Measurements from ENCODE around the gene FBXO40.

The FBXO40 gene

GRCh38 chr3:121663171-121663847 is 70.1 kb downstream of the FBXO40 start:
- no peak for TF ChIP-seq ZNF274 (IDR thresholded peaks at IDR 0.05; ENCODE audit: low read depth, low read length)
- Histone ChIP-seq H3K4me3 (ENCODE audit: insufficient read length, low read depth) (no peak overlapping the region), H3K9ac (ENCODE audit: insufficient read length, low read depth) (no peak overlapping the region), H3K4me1 (ENCODE audit: insufficient read depth, insufficient read length) (no peaks in the 10 kb centered on the region), H3K36me3 (ENCODE audit: insufficient read depth, insufficient read length, low read length) (peaks cover 58% of the 10 kb centered on the region), H3K27me3 (ENCODE audit: insufficient read depth, insufficient read length) (no peaks in the 10 kb centered on the region), H3K9me3 (ENCODE audit: insufficient read depth, low read length) (no peaks in the 10 kb centered on the region)
- DNase-seq (ENCODE audit: low read depth, low spot score) = no peak

GRCh38 chr3:121665488-121665887 is 72.3 kb downstream of the FBXO40 start:
- Histone ChIP-seq H3K4me1 (ENCODE audit: insufficient read depth, insufficient read length) (no peaks in the 10 kb centered on the region), H3K9me3 (ENCODE audit: insufficient read depth, low read length) (no peaks in the 10 kb centered on the region), H3K36me3 (ENCODE audit: insufficient read depth, insufficient read length, low read length) (peaks cover 76% of the 10 kb centered on the region), H3K4me3 (ENCODE audit: insufficient read length, low read depth) (no peak overlapping the region), H3K9ac (ENCODE audit: insufficient read length, low read depth) (no peak overlapping the region), H3K27me3 (ENCODE audit: insufficient read depth, insufficient read length) (no peaks in the 10 kb centered on the region)
- DNase-seq (ENCODE audit: low read depth, low spot score) = no peak
- TF ChIP-seq SUZ12 (IDR thresholded peaks at IDR 0.05; ENCODE audit: extremely low read depth, insufficient read depth, insufficient read length) (no peak), ZNF274 (IDR thresholded peaks at IDR 0.05; ENCODE audit: low read depth, low read length) (no peak), YY1 (IDR thresholded peaks at IDR 0.05; ENCODE audit: insufficient read depth, insufficient read length) (no peak)

- no peak for DNase-seq (ENCODE audit: low read depth, low spot score)
- Histone ChIP-seq H3K27me3 (ENCODE audit: insufficient read depth, insufficient read length) (no peaks in the 10 kb centered on the region), H3K4me3 (ENCODE audit: insufficient read length, low read depth) (no peak overlapping the region), H3K9me3 (ENCODE audit: insufficient read depth, low read length) (no peaks in the 10 kb centered on the region), H3K4me1 (ENCODE audit: insufficient read depth, insufficient read length) (no peaks in the 10 kb centered on the region), H3K9ac (ENCODE audit: insufficient read length, low read depth) (no peak overlapping the region), H3K36me3 (ENCODE audit: insufficient read depth, insufficient read length, low read length) (peaks cover 80% of the 10 kb centered on the region)
- TF ChIP-seq YY1 (IDR thresholded peaks at IDR 0.05; ENCODE audit: insufficient read depth, insufficient read length) (no peak), SUZ12 (IDR thresholded peaks at IDR 0.05; ENCODE audit: extremely low read depth, insufficient read depth, insufficient read length) (no peak), ZNF274 (IDR thresholded peaks at IDR 0.05; ENCODE audit: low read depth, low read length) (no peak)
These were observed 74.2 kb downstream of the FBXO40 start for GRCh38 chr3:121667333-121667732.

GRCh38 chr3:121670676-121671075 is 77.5 kb downstream of the FBXO40 start:
- Histone ChIP-seq H3K27me3 (ENCODE audit: insufficient read depth, insufficient read length) (no peaks in the 10 kb centered on the region), H3K9ac (ENCODE audit: insufficient read length, low read depth) (no peak overlapping the region), H3K4me1 (ENCODE audit: insufficient read depth, insufficient read length) (no peaks in the 10 kb centered on the region), H3K9me3 (ENCODE audit: insufficient read depth, low read length) (no peaks in the 10 kb centered on the region), H3K4me3 (ENCODE audit: insufficient read length, low read depth) (no peak overlapping the region), H3K36me3 (ENCODE audit: insufficient read depth, insufficient read length, low read length) (peaks cover 70% of the 10 kb centered on the region)
- DNase-seq (ENCODE audit: low read depth, low spot score) = no peak
- TF ChIP-seq SUZ12 (IDR thresholded peaks at IDR 0.05; ENCODE audit: extremely low read depth, insufficient read depth, insufficient read length) (no peak), ZNF274 (IDR thresholded peaks at IDR 0.05; ENCODE audit: low read depth, low read length) (no peak), YY1 (IDR thresholded peaks at IDR 0.05; ENCODE audit: insufficient read depth, insufficient read length) (no peak)

- Histone ChIP-seq H3K4me1 (ENCODE audit: insufficient read depth, insufficient read length) (no peaks in the 10 kb centered on the region), H3K27me3 (ENCODE audit: insufficient read depth, insufficient read length) (no peaks in the 10 kb centered on the region), H3K36me3 (ENCODE audit: insufficient read depth, insufficient read length, low read length) (peaks cover 67% of the 10 kb centered on the region), H3K4me3 (ENCODE audit: insufficient read length, low read depth) (no peak overlapping the region), H3K9me3 (ENCODE audit: insufficient read depth, low read length) (no peaks in the 10 kb centered on the region), H3K9ac (ENCODE audit: insufficient read length, low read depth) (no peak overlapping the region)
- TF ChIP-seq ZNF274 (IDR thresholded peaks at IDR 0.05; ENCODE audit: low read depth, low read length) (no peak), SUZ12 (IDR thresholded peaks at IDR 0.05; ENCODE audit: extremely low read depth, insufficient read depth, insufficient read length) (no peak), YY1 (IDR thresholded peaks at IDR 0.05; ENCODE audit: insufficient read depth, insufficient read length) (no peak)
- no peak for DNase-seq (ENCODE audit: low read depth, low spot score)
These were observed 84.0 kb downstream of the FBXO40 start for GRCh38 chr3:121677141-121677540.

Data from NT2/D1 (cell line).